ENCODE results near the gene KLK12. TPM values are rescaled to one million over a fixed set of nuclear protein-coding genes. Genes with fewer than 3 reads are reported as not detected.

The KLK12 gene
- total and polyA plus RNA-seq, 2 donors (not counting 3 experiments of a cell fraction or from before 2014, with no cell fraction given), result not detected

DNA sequence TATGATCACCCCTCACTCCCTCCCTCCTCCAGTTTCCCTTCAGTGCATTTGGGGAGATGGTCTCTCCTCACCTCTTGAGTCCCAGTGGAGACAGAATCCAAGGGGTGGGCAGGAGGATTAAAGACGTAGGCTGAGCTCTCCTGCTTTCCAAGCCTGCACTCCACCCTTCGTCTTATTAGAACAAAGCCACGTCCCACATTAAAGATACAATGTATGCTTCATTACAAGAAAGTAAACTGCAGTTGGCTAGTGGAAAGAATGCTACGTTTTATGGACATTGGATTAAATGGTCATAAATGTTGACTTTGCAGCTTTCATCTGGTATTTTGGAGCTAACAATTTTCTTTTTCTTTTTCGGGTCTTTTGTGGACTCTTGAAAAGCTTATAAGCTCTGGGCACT, 6.9 kb downstream of the KLK12 start:
- Histone ChIP-seq H3K27me3 (ENCODE audit: control insufficient read depth in 2 of 2, insufficient read depth in 2 of 2, low read length in 2 of 2) (no peaks in the 10 kb centered on the region), H3K79me2 (ENCODE audit: control insufficient read depth, insufficient read depth, low read length) (no peaks in the 10 kb centered on the region), H3K9me3 (replicated peaks; ENCODE audit: control insufficient read depth, insufficient read depth, low read length) (no peaks in the 10 kb centered on the region), H3K4me1 (ENCODE audit: control insufficient read depth, extremely low read depth, insufficient read depth, low read length) (no peaks in the 10 kb centered on the region), H3K4me2 (ENCODE audit: insufficient read depth, low read length) (no peak overlapping the region), H3K9me1 (replicated peaks; ENCODE audit: control insufficient read depth, extremely low read depth, insufficient read depth, low read length) (no peaks in the 10 kb centered on the region), H3K9ac (replicated peaks; ENCODE audit: extremely low read depth, insufficient read depth, low read length) (no peak overlapping the region), H3K36me3 (ENCODE audit: control insufficient read depth in 2 of 2, extremely low read depth in 1 of 2, insufficient read depth in 2 of 2, low read length in 2 of 2) (no peaks in the 10 kb centered on the region), H3K4me3 (replicated peaks in 1 of 3; ENCODE audit: insufficient read depth in 1 of 3, low read depth in 1 of 3, low read length in 3 of 3) (no peak overlapping the region), H3K27ac (ENCODE audit: insufficient read depth, low read depth, low read length) (no peak overlapping the region), H4K20me1 (replicated peaks; ENCODE audit: control insufficient read depth, extremely low read depth, insufficient read depth, low read length) (no peaks in the 10 kb centered on the region), H2AFZ (ENCODE audit: low read depth, low read length) (no peak overlapping the region)
- CTCF ChIA-PET, result interaction anchor here (2.3 kb wide), 1 partner anchor 11 kb away, joined by 11 read pairs; no protein-coding TSS in a partner anchor
- intact Hi-C loops (cut with micrococcal nuclease) (no loop called here), dilution Hi-C loops (cut with MboI; ENCODE audit: extremely low pct_ligation_motif_present, low sequenced_read_pairs) (no loop called here)
- TF ChIP-seq FOS (IDR thresholded peaks at IDR 0.05; ENCODE audit: borderline replicate concordance, insufficient read depth, low read length), result no peak
- no peak for TF ChIP-seq JUN (IDR thresholded peaks at IDR 0.05; ENCODE audit: borderline replicate concordance, insufficient read depth, insufficient read length, low read depth)
- TF ChIP-seq, protein P1, sequence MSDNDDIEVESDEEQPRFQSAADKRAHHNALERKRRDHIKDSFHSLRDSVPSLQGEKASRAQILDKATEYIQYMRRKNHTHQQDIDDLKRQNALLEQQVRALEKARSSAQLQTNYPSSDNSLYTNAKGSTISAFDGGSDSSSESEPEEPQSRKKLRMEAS (IDR thresholded peaks at IDR 0.05; ENCODE audit: insufficient read depth, insufficient read length), result no peak
- TF ChIP-seq GATA2 (IDR thresholded peaks at IDR 0.05; ENCODE audit: insufficient read depth, insufficient read length, low read depth, low read length), result no peak
- no peak for TF ChIP-seq EZH2 (IDR thresholded peaks at IDR 0.05; ENCODE audit: borderline replicate concordance, low read depth, low read length, severe bottlenecking)
- no peak for TF ChIP-seq POLR2AphosphoS5 (IDR thresholded peaks at IDR 0.05; ENCODE audit: insufficient read depth, low read depth, low read length)
- TF ChIP-seq POLR2A (IDR thresholded peaks at IDR 0.05; ENCODE audit: low read depth, low read length), result no peak
- TF ChIP-seq MYC (IDR thresholded peaks at IDR 0.05; ENCODE audit: low read depth, low read length), result no peak
- TF ChIP-seq, protein P2, sequence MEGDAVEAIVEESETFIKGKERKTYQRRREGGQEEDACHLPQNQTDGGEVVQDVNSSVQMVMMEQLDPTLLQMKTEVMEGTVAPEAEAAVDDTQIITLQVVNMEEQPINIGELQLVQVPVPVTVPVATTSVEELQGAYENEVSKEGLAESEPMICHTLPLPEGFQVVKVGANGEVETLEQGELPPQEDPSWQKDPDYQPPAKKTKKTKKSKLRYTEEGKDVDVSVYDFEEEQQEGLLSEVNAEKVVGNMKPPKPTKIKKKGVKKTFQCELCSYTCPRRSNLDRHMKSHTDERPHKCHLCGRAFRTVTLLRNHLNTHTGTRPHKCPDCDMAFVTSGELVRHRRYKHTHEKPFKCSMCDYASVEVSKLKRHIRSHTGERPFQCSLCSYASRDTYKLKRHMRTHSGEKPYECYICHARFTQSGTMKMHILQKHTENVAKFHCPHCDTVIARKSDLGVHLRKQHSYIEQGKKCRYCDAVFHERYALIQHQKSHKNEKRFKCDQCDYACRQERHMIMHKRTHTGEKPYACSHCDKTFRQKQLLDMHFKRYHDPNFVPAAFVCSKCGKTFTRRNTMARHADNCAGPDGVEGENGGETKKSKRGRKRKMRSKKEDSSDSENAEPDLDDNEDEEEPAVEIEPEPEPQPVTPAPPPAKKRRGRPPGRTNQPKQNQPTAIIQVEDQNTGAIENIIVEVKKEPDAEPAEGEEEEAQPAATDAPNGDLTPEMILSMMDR (IDR thresholded peaks at IDR 0.05; ENCODE audit: extremely low read depth in 1 of 2, insufficient read depth in 1 of 2, low read depth in 1 of 2, low read length in 2 of 2), result no peak
- POLR2A ChIA-PET, result no interaction called here
- DNase-seq (ENCODE audit: low read depth, low spot score) (no peak), FAIRE-seq (no peak)
- BruUV-seq (replicated peaks), result no TSS peak

All from endothelial cell of umbilical vein (primary cell).